Activated naive CD4-positive, alpha-beta T cell treated with anti-CD3 and anti-CD28 coated beads, Interleukin-2, amount 50 U/mL, for 72 hours (primary cell): ENCODE results near the gene RPAIN. TPM values are rescaled to one million over a fixed set of nuclear protein-coding genes. Genes with fewer than 3 reads are reported as not detected.
A peak's percentile ranks its signal among the peaks of the same experiment; 100 is the strongest.

ENCODE experiments used
- ATAC-seq, 2 donors: fragments of 150-1000 bp; cut with Tn5 transposase; 2 replicates each; pipeline ENCODE4 v1.10.0; 2021; ENCODE audit warnings: mild to moderate bottlenecking in 2 of 2, moderate library complexity in 2 of 2
- DNase-seq, 2 donors: peaks; one replicate each; pipeline ENCODE4 v3.0.0; 2021 to 2022; ENCODE audit warnings: low spot score in 2 of 2
- H3K27ac Mint-ChIP-seq, 2 donors: one replicate each; pipeline ENCODE4 v1.8.0; 2022; ENCODE audit warnings: mild to moderate bottlenecking in 2 of 2, mixed read lengths in 2 of 2
- H3K36me3 Mint-ChIP-seq, 2 donors: one replicate each; pipeline ENCODE4 v1.8.0; 2022; ENCODE audit warnings: mixed read lengths in 2 of 2
- H3K9me3 Mint-ChIP-seq, 2 donors: one replicate each; pipeline ENCODE4 v1.8.0; 2022; ENCODE audit warnings: mixed read lengths in 2 of 2
- total RNA-seq, 2 donors: library from RNA; stranded (reverse); gene quantifications; one replicate each; pipeline ENCODE4 v1.2.3, GENCODE V29; 2022

Gene RPAIN, protein sequence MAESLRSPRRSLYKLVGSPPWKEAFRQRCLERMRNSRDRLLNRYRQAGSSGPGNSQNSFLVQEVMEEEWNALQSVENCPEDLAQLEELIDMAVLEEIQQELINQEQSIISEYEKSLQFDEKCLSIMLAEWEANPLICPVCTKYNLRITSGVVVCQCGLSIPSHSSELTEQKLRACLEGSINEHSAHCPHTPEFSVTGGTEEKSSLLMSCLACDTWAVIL
- total RNA-seq, result 10 to 100 TPM; 49.1 to 61.3 TPM

GRCh38 chr17:5419959-5420653, at the start of gene RPAIN:
Gene RPAIN, plus strand, starts transcription at chr17:5420182. Its CDS starts 29 bp downstream, at chr17:5420211.
- Mint-ChIP-seq H3K27ac (peak within 1 kb of the TSS; percentile 98 to 99), H3K36me3 (peaks cover 29 to 36% of the 10 kb centered on the region in 2 donors), H3K9me3 (no peaks in the 10 kb centered on the region)
- peak in 1 of 2 donors; percentile 80 for DNase-seq
- ATAC-seq, result peak; percentile 38 to 76

- ATAC-seq (no peak), DNase-seq (no peak)
- H3K9me3 Mint-ChIP-seq, result no peaks in the 10 kb centered on the region
- H3K27ac Mint-ChIP-seq, result no peak overlapping the region
- peaks cover 0 to 8% of the 10 kb centered on the region in 2 donors for H3K36me3 Mint-ChIP-seq
These were observed 49.6 kb upstream of the RPAIN start for GRCh38 chr17:5370411-5370810.

DNA sequence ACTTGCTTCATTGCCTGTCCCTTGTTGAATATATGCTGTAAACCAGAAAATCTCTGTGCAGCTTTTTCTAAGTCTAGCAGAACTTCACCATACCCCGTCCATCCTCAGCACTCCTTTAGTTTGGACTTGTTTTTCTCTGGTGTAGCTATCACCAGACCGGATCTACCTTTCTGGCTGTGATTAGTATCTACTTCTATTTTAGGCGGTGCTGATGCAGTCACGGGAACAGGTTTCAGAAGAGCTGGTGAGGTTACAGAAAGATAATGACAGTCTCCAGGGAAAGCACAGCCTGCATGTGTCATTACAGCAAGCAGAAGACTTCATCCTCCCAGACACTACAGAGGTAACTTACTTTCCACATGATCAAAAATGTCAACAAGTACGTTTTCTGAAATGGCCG, 46.9 kb upstream of the RPAIN start:
- no peak for ATAC-seq

GRCh38 chr17:5378566-5379207, 41.3 kb upstream of the RPAIN start:
- no peak for DNase-seq
- peak overlapping the region; percentile 15 to 58 for H3K27ac Mint-ChIP-seq
- H3K36me3 Mint-ChIP-seq, result peaks cover 7 to 16% of the 10 kb centered on the region in 2 donors
- ATAC-seq, result peak in 1 of 2 donors; percentile 27
- no peaks in the 10 kb centered on the region for H3K9me3 Mint-ChIP-seq

More for the DNA sequence above, 46.9 kb upstream of the RPAIN start:
- peaks cover 0 to 4% of the 10 kb centered on the region in 2 donors for H3K36me3 Mint-ChIP-seq
- peak overlapping the region in 1 of 2 donors; percentile 20 for H3K27ac Mint-ChIP-seq
- H3K9me3 Mint-ChIP-seq, result no peaks in the 10 kb centered on the region
- DNase-seq, result no peak

GRCh38 chr17:5379351-5380107, 40.5 kb upstream of the RPAIN start:
- H3K27ac Mint-ChIP-seq, result peak overlapping the region; percentile 15 to 58
- no peaks in the 10 kb centered on the region for H3K9me3 Mint-ChIP-seq
- DNase-seq, result no peak
- peaks cover 7 to 16% of the 10 kb centered on the region in 2 donors for H3K36me3 Mint-ChIP-seq
- no peak for ATAC-seq

DNA sequence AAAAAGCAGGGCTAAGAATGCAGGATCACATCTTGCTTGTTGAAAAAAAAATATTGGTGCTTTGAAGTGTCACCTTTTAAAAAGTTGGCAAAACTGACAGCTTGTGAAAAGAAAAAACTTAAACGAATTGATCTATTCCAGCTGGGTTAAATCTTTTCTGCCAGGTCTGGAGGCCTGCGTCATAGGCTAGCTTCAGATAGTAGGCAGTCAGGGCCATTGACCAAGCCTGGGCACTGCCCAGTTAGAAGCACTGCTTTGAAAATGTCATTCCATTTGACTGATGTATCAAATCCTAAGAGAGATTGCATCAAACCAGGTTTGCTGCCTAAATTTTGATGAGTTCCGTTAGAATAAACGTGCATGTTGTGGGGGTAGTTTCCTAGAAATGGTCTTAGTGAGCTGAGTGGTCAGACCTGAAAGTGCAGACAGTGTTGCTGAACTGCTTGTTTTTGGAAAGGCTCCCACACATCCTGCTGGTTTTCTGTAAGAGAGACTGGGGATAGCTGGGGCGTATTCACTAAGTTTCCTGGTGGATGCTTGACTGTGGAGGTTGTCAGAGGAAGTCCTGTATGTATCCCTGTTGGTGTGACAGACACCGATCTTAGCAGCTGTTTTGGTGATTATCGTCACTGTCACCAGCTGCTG, 39.4 kb upstream of the RPAIN start:
- Mint-ChIP-seq H3K27ac (peak overlapping the region; percentile 15 to 59), H3K36me3 (peaks cover 7 to 16% of the 10 kb centered on the region in 2 donors), H3K9me3 (no peaks in the 10 kb centered on the region)
- ATAC-seq, result peak in 1 of 2 donors; percentile 12
- no peak for DNase-seq

DNA sequence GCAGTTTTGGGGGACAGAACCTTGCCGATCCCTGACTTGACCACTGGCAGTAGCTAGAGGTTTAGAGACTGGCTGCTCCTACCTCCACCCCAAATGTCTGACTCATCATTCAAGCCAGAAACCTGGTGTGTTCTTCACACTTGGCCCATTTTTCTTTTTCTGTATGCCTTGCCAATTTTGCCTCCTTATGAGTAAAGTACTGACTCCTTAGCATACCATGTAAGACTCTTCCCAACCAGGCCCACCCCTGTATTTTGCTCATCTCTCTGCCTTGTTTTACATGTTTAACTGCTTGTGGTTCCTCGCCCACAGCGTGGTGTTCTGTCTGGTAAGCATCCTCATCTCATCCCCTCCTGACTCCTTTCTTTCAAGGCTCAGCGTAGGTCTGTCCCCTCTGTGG, 38.4 kb upstream of the RPAIN start:
- peaks cover 7 to 16% of the 10 kb centered on the region in 2 donors for H3K36me3 Mint-ChIP-seq
- no peak for DNase-seq

GRCh38 chr17:5391678-5392077, 28.3 kb upstream of the RPAIN start:
- Mint-ChIP-seq H3K36me3 (peaks cover 11 to 37% of the 10 kb centered on the region in 2 donors), H3K27ac (peak overlapping the region in 1 of 2 donors; percentile 17), H3K9me3 (no peaks in the 10 kb centered on the region)
- no peak for ATAC-seq
- no peak for DNase-seq

More for the DNA sequence above, 38.4 kb upstream of the RPAIN start:
- Mint-ChIP-seq H3K9me3 (no peaks in the 10 kb centered on the region), H3K27ac (peak overlapping the region; percentile 13 to 59)
- peak; percentile 21 to 25 for ATAC-seq

GRCh38 chr17:5396612-5397011, 23.4 kb upstream of the RPAIN start:
- no peak for DNase-seq
- peak; percentile 22 to 84 for ATAC-seq
- H3K27ac Mint-ChIP-seq, result no peak overlapping the region

GRCh38 chr17:5399767-5400166, 20.2 kb upstream of the RPAIN start:
- peaks cover 0 to 19% of the 10 kb centered on the region in 2 donors for H3K36me3 Mint-ChIP-seq
- no peak for ATAC-seq
- DNase-seq, result no peak
- H3K9me3 Mint-ChIP-seq, result no peaks in the 10 kb centered on the region
- peak overlapping the region in 1 of 2 donors; percentile 44 for H3K27ac Mint-ChIP-seq

More at GRCh38 chr17:5396612-5397011, 23.4 kb upstream of the RPAIN start:
- H3K36me3 Mint-ChIP-seq, result peaks cover 11 to 29% of the 10 kb centered on the region in 2 donors
- no peaks in the 10 kb centered on the region for H3K9me3 Mint-ChIP-seq

- no peak for ATAC-seq
- H3K9me3 Mint-ChIP-seq, result no peaks in the 10 kb centered on the region
- no peak overlapping the region for H3K27ac Mint-ChIP-seq
These were observed 14.6 kb upstream of the RPAIN start for GRCh38 chr17:5405400-5405799.

GRCh38 chr17:5408186-5408585, 11.8 kb upstream of the RPAIN start:
- DNase-seq (no peak), ATAC-seq (no peak)
- H3K9me3 Mint-ChIP-seq, result no peaks in the 10 kb centered on the region
- H3K36me3 Mint-ChIP-seq, result peaks cover 13 to 17% of the 10 kb centered on the region in 2 donors
- H3K27ac Mint-ChIP-seq, result no peak overlapping the region

More at GRCh38 chr17:5405400-5405799, 14.6 kb upstream of the RPAIN start:
- no peak for DNase-seq
- H3K36me3 Mint-ChIP-seq, result peaks cover 0 to under 1% of the 10 kb centered on the region in 2 donors

DNA sequence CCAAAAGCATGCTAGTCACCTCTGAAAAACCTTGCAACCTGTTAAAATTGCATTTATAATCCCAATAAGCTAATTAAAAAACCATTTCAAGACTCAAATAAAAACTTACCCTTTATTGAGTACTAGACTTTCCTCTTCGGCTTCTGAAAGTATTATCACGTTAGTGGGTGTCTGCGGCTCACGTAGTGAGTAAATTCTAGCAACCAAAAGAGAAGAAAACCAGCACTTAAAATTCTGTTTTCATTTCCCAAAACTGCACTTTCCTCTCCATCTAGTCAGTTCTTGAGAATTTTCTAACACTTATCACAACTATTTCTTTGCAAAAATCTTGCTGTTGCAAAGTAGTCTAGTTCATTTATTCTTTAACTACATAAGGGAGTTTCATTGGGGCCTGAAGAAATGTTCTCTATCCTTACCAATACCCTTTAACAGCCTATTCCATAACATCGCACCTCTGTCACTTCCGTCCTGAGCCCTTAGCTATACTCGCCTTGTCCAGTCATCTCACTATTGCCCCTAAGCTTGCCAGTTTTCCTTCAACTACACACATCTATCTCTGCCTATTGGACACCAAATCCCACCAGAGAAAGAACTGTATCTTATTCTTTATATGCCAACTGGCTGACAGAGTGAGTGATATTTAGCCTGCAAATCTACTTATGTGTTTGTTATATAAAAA, 9.2 kb upstream of the RPAIN start:
- H3K27ac Mint-ChIP-seq, result no peak overlapping the region
- no peaks in the 10 kb centered on the region for H3K9me3 Mint-ChIP-seq
- DNase-seq, result no peak
- ATAC-seq, result no peak
- peaks cover 17 to 18% of the 10 kb centered on the region in 2 donors for H3K36me3 Mint-ChIP-seq

DNA sequence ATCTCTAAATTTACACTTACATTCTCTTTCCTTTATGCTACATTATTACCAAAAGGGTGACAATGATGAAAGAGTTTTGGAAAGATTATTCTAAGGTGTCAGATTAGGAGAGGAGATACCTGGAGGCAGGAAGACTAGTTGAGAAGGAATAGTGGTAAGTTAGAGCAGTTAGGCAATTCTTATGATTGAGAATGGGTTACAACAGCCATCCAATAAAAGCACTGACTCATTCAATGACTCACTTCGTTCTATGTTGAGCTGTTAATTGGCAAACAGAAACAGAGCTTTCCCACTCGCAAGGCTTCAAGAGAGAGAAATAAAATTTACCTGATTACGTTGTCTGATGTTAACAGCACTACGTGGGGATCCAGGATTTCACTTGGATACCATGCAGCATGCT, 6.3 kb upstream of the RPAIN start:
- ATAC-seq, result peak; percentile 76 to 81
- H3K36me3 Mint-ChIP-seq, result peaks cover 21 to 24% of the 10 kb centered on the region in 2 donors
- no peak for DNase-seq
- H3K27ac Mint-ChIP-seq, result peak overlapping the region; percentile 57 to 67
- H3K9me3 Mint-ChIP-seq, result no peaks in the 10 kb centered on the region

GRCh38 chr17:5416901-5417300, 3.1 kb upstream of the RPAIN start:
- Mint-ChIP-seq H3K36me3 (peaks cover 39 to 43% of the 10 kb centered on the region in 2 donors), H3K27ac (peak overlapping the region; percentile 50 to 64), H3K9me3 (no peaks in the 10 kb centered on the region)
- DNase-seq (no peak), ATAC-seq (no peak)
